ENCODE measurements around the gene UBXN4. TPM values are rescaled to one million over a fixed set of nuclear protein-coding genes. Genes with fewer than 3 reads are reported as not detected.

The UBXN4 gene
- total and polyA plus RNA-seq, 2 of the 13 experiments (the other 11 are each of a cell fraction or from before 2014, with no cell fraction given), result 74.2 to 104 TPM

- Histone ChIP-seq H3K4me2 (ENCODE audit: low read depth, low read length) (peak overlapping the region; percentile 83), H3K27me3 (ENCODE audit: control insufficient read depth in 1 of 2, insufficient read depth in 2 of 2, low read length in 2 of 2) (no peaks in the 10 kb centered on the region; a peak in 1 of 5 replicates), H3K4me3 (replicated peaks in 1 of 3; ENCODE audit: insufficient read depth in 1 of 3, low read depth in 2 of 3, low read length in 3 of 3) (peak overlapping the region; percentile 26 to 98 (median 95); a peak in 5 of 6 replicates), H2AFZ (ENCODE audit: low read length) (no peak overlapping the region), H3K9ac (ENCODE audit: insufficient read depth, low read depth, low read length) (peak overlapping the region; percentile 99; the same call in 1 of the 2 replicates), H4K20me1 (ENCODE audit: insufficient read depth, low read length) (peaks cover 43% of the 10 kb centered on the region), H3K36me3 (replicated peaks in 1 of 2; ENCODE audit: control insufficient read depth in 1 of 2, insufficient read depth in 2 of 2, low read length in 2 of 2) (peaks cover 3 to 37% of the 10 kb centered on the region in 2 experiments), H3K9me3 (ENCODE audit: low read length) (no peaks in the 10 kb centered on the region), H3K79me2 (ENCODE audit: insufficient read depth, low read length) (peaks cover 57% of the 10 kb centered on the region), H3K27ac (ENCODE audit: extremely low read length, insufficient read depth, low read length) (peak overlapping the region; percentile 93), H3K4me1 (ENCODE audit: insufficient read depth, low read length) (peaks cover 28% of the 10 kb centered on the region)
- peak; percentile 49 for FAIRE-seq
- ChIA-PET CTCF (ENCODE audit: low intra/inter-chr PET ratio, low total read pairs) (no interaction called here), POLR2A (interaction anchor here (1.1 kb wide), 1 partner anchor 596 kb away, joined by 3 read pairs; no protein-coding TSS in a partner anchor)
- DNase-seq (ENCODE audit: low spot score), result peak; percentile 40
- ATAC-seq, result no peak
- TF ChIP-seq SAP130 (CRISPR knock-in tag; IDR thresholded peaks at IDR 0.05; ENCODE audit: low read depth) (0 out of 2 replicates have a peak, but pooled peaks have one; percentile 9), HBP1 (CRISPR knock-in tag; IDR thresholded peaks at IDR 0.05; ENCODE audit: low read depth) (no peak), ATAD3A (CRISPR knock-in tag; IDR thresholded peaks at IDR 0.05) (no peak), ZBTB44 (CRISPR knock-in tag; IDR thresholded peaks at IDR 0.05) (no peak), SNAI1 (CRISPR knock-in tag; IDR thresholded peaks at IDR 0.05; ENCODE audit: borderline replicate concordance) (0 out of 2 replicates have a peak, but pooled peaks have one; percentile 15), FOXP4 (CRISPR knock-in tag; IDR thresholded peaks at IDR 0.05) (no peak), PCBP2 (optimal IDR thresholded peaks at IDR 0.05; ENCODE audit: low read depth, low read length, poor library complexity, severe bottlenecking) (no peak)
- BruUV-seq (replicated peaks), result no TSS peak
- WGBS (ENCODE audit: low lambda C conversion rate), result 82% methylated on average over 1 of the region's 1 CpG
- intact Hi-C loops (cut with micrococcal nuclease; ENCODE audit: unreplicated experiment), result no loop called here
- in situ Hi-C loops (cut with HindIII; ENCODE audit: extremely low pct_ligation_motif_present, low pct_unique_long_range_greater_than_20kb), result no loop called here
These were observed 2.2 kb downstream of the UBXN4 start for GRCh38 chr2:135743860-135744259.

Measured in HepG2 (cell line).